A172 (cell line): ENCODE results near the gene PFN2. TPM values are rescaled to one million over a fixed set of nuclear protein-coding genes. Genes with fewer than 3 reads are reported as not detected.
A peak's percentile ranks its signal among the peaks of the same experiment; 100 is the strongest.
"Not testable (repeated sequence)": the region's sequence is repeated elsewhere in the genome, so short reads cannot be mapped to it uniquely, and the experiment has no call there.

Experiments
- DNase-seq: peaks from one replicate; pipeline ENCODE4 v3.0.0-alpha.2; 2015; ENCODE audit warnings: low spot score
- total RNA-seq: library from RNA; depleted of rRNA; stranded (reverse); fragments of >200 nt; shearing (Covaris generic); gene quantifications from 2 replicates; pipeline ENCODE4 v1.2.3, GENCODE V29; 2014; rRNA removed

Gene PFN2
- total RNA-seq: 283 and 321 TPM in 2 replicates

GRCh38 chr3:149970716-149971402 lies at the start of gene PFN2:
PFN2 (minus strand) TSS chr3:149970895; CDS start chr3:149970856, 39 bp downstream.
- DNase-seq: peak; percentile 51

GRCh38 chr3:150015901-150016300 lies 45.2 kb upstream of the PFN2 start:
- no peak for DNase-seq

- DNase-seq: no peak
These were observed 44.1 kb upstream of the PFN2 start for GRCh38 chr3:150014782-150015181.

GRCh38 chr3:150013801-150014200 lies 43.1 kb upstream of the PFN2 start:
- no peak for DNase-seq

- peak; percentile 8 for DNase-seq
These were observed 36.1 kb upstream of the PFN2 start for GRCh38 chr3:150006794-150007193.

- DNase-seq: peak; percentile 67
These were observed 34.8 kb upstream of the PFN2 start for GRCh38 chr3:150005243-150006112.

- no peak for DNase-seq
These were observed 29.9 kb upstream of the PFN2 start for GRCh38 chr3:150000641-150001040.

GRCh38 chr3:149999421-149999820 lies 28.7 kb upstream of the PFN2 start:
- DNase-seq: no peak

- DNase-seq: no peak
These were observed 28.3 kb upstream of the PFN2 start for GRCh38 chr3:149998946-149999345.

- DNase-seq: no peak
These were observed 21.8 kb upstream of the PFN2 start for GRCh38 chr3:149992416-149993058.

- DNase-seq: no peak
These were observed 19.8 kb upstream of the PFN2 start for GRCh38 chr3:149990423-149990948.

GRCh38 chr3:149989307-149989706 lies 18.6 kb upstream of the PFN2 start:
- DNase-seq: no peak

- DNase-seq: no peak
These were observed 12.9 kb upstream of the PFN2 start for GRCh38 chr3:149983628-149984027.

GRCh38 chr3:149983053-149983452 lies 12.4 kb upstream of the PFN2 start:
- DNase-seq: not testable (repeated sequence)

- DNase-seq: not testable (repeated sequence)
These were observed 11.3 kb upstream of the PFN2 start for GRCh38 chr3:149981979-149982378.

- DNase-seq: no peak
These were observed 6.7 kb upstream of the PFN2 start for GRCh38 chr3:149977386-149977785.

GRCh38 chr3:149975919-149976318 lies 5.2 kb upstream of the PFN2 start:
- no peak for DNase-seq

- peak; percentile 61 for DNase-seq
These were observed 844 bp upstream of the PFN2 start for GRCh38 chr3:149971403-149972075.

- DNase-seq: peak; percentile 69
These were observed 567 bp downstream of the PFN2 start for GRCh38 chr3:149969940-149970715.

- DNase-seq: peak; percentile 86
These were observed 1.4 kb downstream of the PFN2 start for GRCh38 chr3:149969110-149969939.
